ENCODE measurements around the gene RGMA.
A peak's percentile ranks its signal among the peaks of the same experiment; 100 is the strongest.
"Not testable (repeated sequence)": the region's sequence is repeated elsewhere in the genome, so short reads cannot be mapped to it uniquely, and the experiment has no call there.

Gene RGMA

GRCh38 chr15:93046120-93046519, 42.9 kb downstream of the RGMA start:
- DNase-seq (no peak), ATAC-seq (replicated peaks) (no peak)
- Mint-ChIP-seq H3K27ac (peak overlapping the region; percentile 30 to 92), H3K36me3 (ENCODE audit: insufficient read depth) (peaks cover 5% of the 10 kb centered on the region), H3K4me1 (ENCODE audit: low read depth in 2 of 2) (peaks cover 40 to 41% of the 10 kb centered on the region in 2 donors), H3K27me3 (peaks cover 0 to 4% of the 10 kb centered on the region in 2 donors), H3K4me3 (peak overlapping the region; percentile 8 to 68), H3K9me3 (peaks cover 0 to 10% of the 10 kb centered on the region in 2 donors)

GRCh38 chr15:93045191-93045785, 43.7 kb downstream of the RGMA start:
- ATAC-seq (replicated peaks) (no peak), DNase-seq (no peak)
- Mint-ChIP-seq H3K4me1 (ENCODE audit: low read depth in 2 of 2) (peaks cover 35 to 37% of the 10 kb centered on the region in 2 donors), H3K27me3 (peaks cover 4 to 12% of the 10 kb centered on the region in 2 donors), H3K4me3 (no peak overlapping the region), H3K36me3 (ENCODE audit: insufficient read depth) (peaks cover 8% of the 10 kb centered on the region), H3K9me3 (peaks cover 0 to 10% of the 10 kb centered on the region in 2 donors), H3K27ac (no peak overlapping the region)

GRCh38 chr15:93044301-93045190, 44.5 kb downstream of the RGMA start:
- Mint-ChIP-seq H3K4me1 (ENCODE audit: low read depth in 2 of 2) (peaks cover 28 to 30% of the 10 kb centered on the region in 2 donors), H3K36me3 (ENCODE audit: insufficient read depth) (peaks cover 8% of the 10 kb centered on the region), H3K9me3 (peaks cover 0 to 10% of the 10 kb centered on the region in 2 donors), H3K4me3 (no peak overlapping the region), H3K27me3 (peaks cover 5 to 20% of the 10 kb centered on the region in 2 donors), H3K27ac (peak overlapping the region in 1 of 2 donors; percentile 80)
- DNase-seq (no peak), ATAC-seq (replicated peaks) (no peak)

GRCh38 chr15:93043621-93044300, 45.2 kb downstream of the RGMA start:
- Mint-ChIP-seq H3K4me3 (no peak overlapping the region), H3K9me3 (peaks cover 0 to 10% of the 10 kb centered on the region in 2 donors), H3K36me3 (ENCODE audit: insufficient read depth) (peaks cover 8% of the 10 kb centered on the region), H3K4me1 (ENCODE audit: low read depth in 2 of 2) (peaks cover 20 to 22% of the 10 kb centered on the region in 2 donors), H3K27ac (peak overlapping the region in 1 of 2 donors; percentile 80), H3K27me3 (peaks cover 5 to 21% of the 10 kb centered on the region in 2 donors)
- ATAC-seq (replicated peaks) (no peak), DNase-seq (no peak)

GRCh38 chr15:93042691-93043378, 46.2 kb downstream of the RGMA start:
- peaks cover 5 to 21% of the 10 kb centered on the region in 2 donors for H3K27me3 Mint-ChIP-seq
- H3K9me3 Mint-ChIP-seq = peaks cover 0 to 10% of the 10 kb centered on the region in 2 donors
- H3K27ac Mint-ChIP-seq = peak overlapping the region; percentile 9 to 80
- peaks cover 16% of the 10 kb centered on the region in 2 donors for H3K4me1 Mint-ChIP-seq (ENCODE audit: low read depth in 2 of 2)
- ATAC-seq (replicated peaks) (no peak), DNase-seq (no peak)
- peaks cover 8% of the 10 kb centered on the region for H3K36me3 Mint-ChIP-seq (ENCODE audit: insufficient read depth)
- no peak overlapping the region for H3K4me3 Mint-ChIP-seq

- H3K4me1 Mint-ChIP-seq (ENCODE audit: low read depth in 2 of 2) = peaks cover 10 to 11% of the 10 kb centered on the region in 2 donors
- H3K4me3 Mint-ChIP-seq = no peak overlapping the region
- peaks cover 0 to 10% of the 10 kb centered on the region in 2 donors for H3K9me3 Mint-ChIP-seq
- H3K27me3 Mint-ChIP-seq = peaks cover 5 to 21% of the 10 kb centered on the region in 2 donors
- peaks cover 11% of the 10 kb centered on the region for H3K36me3 Mint-ChIP-seq (ENCODE audit: insufficient read depth)
- peak overlapping the region in 1 of 2 donors; percentile 9 for H3K27ac Mint-ChIP-seq
- no peak for ATAC-seq (replicated peaks)
- DNase-seq = no peak
These were observed 46.8 kb downstream of the RGMA start for GRCh38 chr15:93042211-93042610.

- Mint-ChIP-seq H3K4me3 (no peak overlapping the region), H3K9me3 (peaks cover 0 to 5% of the 10 kb centered on the region in 2 donors), H3K27me3 (peaks cover 5 to 29% of the 10 kb centered on the region in 2 donors), H3K4me1 (ENCODE audit: low read depth in 2 of 2) (peaks cover 4 to 7% of the 10 kb centered on the region in 2 donors), H3K27ac (no peak overlapping the region), H3K36me3 (ENCODE audit: insufficient read depth) (peaks cover 8% of the 10 kb centered on the region)
- DNase-seq (no peak), ATAC-seq (replicated peaks) (no peak)
These were observed 47.9 kb downstream of the RGMA start for GRCh38 chr15:93041159-93041547.

- DNase-seq (no peak), ATAC-seq (replicated peaks) (no peak)
- Mint-ChIP-seq H3K36me3 (ENCODE audit: insufficient read depth) (peaks cover 6% of the 10 kb centered on the region), H3K27me3 (peaks cover 5 to 34% of the 10 kb centered on the region in 2 donors), H3K4me3 (no peak overlapping the region), H3K9me3 (no peaks in the 10 kb centered on the region), H3K4me1 (ENCODE audit: low read depth in 2 of 2) (peaks cover 5 to 10% of the 10 kb centered on the region in 2 donors), H3K27ac (no peak overlapping the region)
These were observed 48.5 kb downstream of the RGMA start for GRCh38 chr15:93040288-93041158.

- Mint-ChIP-seq H3K4me1 (ENCODE audit: low read depth in 2 of 2) (peaks cover 5 to 14% of the 10 kb centered on the region in 2 donors), H3K27me3 (peaks cover 5 to 34% of the 10 kb centered on the region in 2 donors)
- H3K9me3 Mint-ChIP-seq; ATAC-seq (replicated peaks); H3K36me3 Mint-ChIP-seq (ENCODE audit: insufficient read depth); H3K4me3 Mint-ChIP-seq; DNase-seq; H3K27ac Mint-ChIP-seq: not testable (repeated sequence)
These were observed 49.3 kb downstream of the RGMA start for GRCh38 chr15:93039562-93040287.

- DNase-seq (no peak), ATAC-seq (replicated peaks) (no peak)
- Mint-ChIP-seq H3K36me3 (ENCODE audit: insufficient read depth) (peaks cover 6% of the 10 kb centered on the region), H3K4me1 (ENCODE audit: low read depth in 2 of 2) (peaks cover 5 to 14% of the 10 kb centered on the region in 2 donors), H3K9me3 (no peaks in the 10 kb centered on the region), H3K27ac (no peak overlapping the region), H3K27me3 (peaks cover 5 to 34% of the 10 kb centered on the region in 2 donors), H3K4me3 (no peak overlapping the region)
These were observed 50.9 kb downstream of the RGMA start for GRCh38 chr15:93037820-93038705.
